HEK293 (cell line): Measurements from ENCODE around the gene PIPOX.
A peak's percentile ranks its signal among the peaks of the same experiment; 100 is the strongest.

Source experiments
- CTCF ChIA-PET: fragments of 350-600 bp; formaldehyde crosslinking; extraction: SDS; loops from one replicate; lab custom pipeline; 2021; ENCODE audit warnings: antibody characterized with exemption; lab: Yijun Ruan, JAX
- POLR2A ChIA-PET: fragments of 300-600 bp; formaldehyde crosslinking; extraction: SDS; loops from one replicate; lab custom pipeline; 2020; ENCODE audit warnings: antibody characterized with exemption, inconsistent platforms; lab: Yijun Ruan, JAX
- H3K27ac ChIP-seq: fragments of 200-500 bp; sonication (Bioruptor generic); 2 replicates; pipeline ENCODE4 v1.5.1; 2014; ENCODE audit warnings: low read depth, low read length, control low read depth, inconsistent platforms; ENCODE audit errors: extremely low read depth
- H3K36me3 ChIP-seq, 2 experiments: fragments of 200-500 bp in 1 of 2; sonication (Bioruptor generic) in 1 of 2; 1 replicate in 1 of 2; 2 replicates in 1 of 2; pipeline ENCODE4 v1.5.1; 2014 to 2017; ENCODE audit warnings: inconsistent platforms in 2 of 2, low read length in 2 of 2; ENCODE audit not compliant: control insufficient read depth in 2 of 2, insufficient read depth in 1 of 2
- H3K4me1 ChIP-seq: fragments of 200-500 bp; sonication (Bioruptor generic); 2 replicates; pipeline ENCODE4 v1.5.1; 2014; ENCODE audit warnings: mild to moderate bottlenecking, low read length, inconsistent platforms; ENCODE audit not compliant: control insufficient read depth, insufficient read depth
- H3K4me3 ChIP-seq: 2 replicates; pipeline ENCODE4 v1.5.1; 2011; ENCODE audit warnings: low read depth, mild to moderate bottlenecking, control low read depth, low read length, moderate library complexity
- H3K9me3 ChIP-seq: fragments of 200-500 bp; sonication (Bioruptor generic); 2 replicates; pipeline ENCODE4 v1.5.1; 2014; ENCODE audit warnings: low read depth, low read length, inconsistent platforms; ENCODE audit not compliant: control insufficient read depth, insufficient read depth
- BCL11A ChIP-seq: fragments of 450-650 bp; formaldehyde crosslinking; IDR thresholded peaks from 2 replicates; pipeline ENCODE4 v1.5.1; 2016; ENCODE audit warnings: low read depth, missing biosample characterization, missing genetic modification characterization
- FEZF1 ChIP-seq: fragments of 450-650 bp; formaldehyde crosslinking; IDR thresholded peaks from 2 replicates; pipeline ENCODE4 v1.5.1; 2016; ENCODE audit warnings: missing biosample characterization, missing genetic modification characterization
- GLI2 ChIP-seq: fragments of 450-650 bp; formaldehyde crosslinking; IDR thresholded peaks from 2 replicates; pipeline ENCODE4; 2017; ENCODE audit warnings: missing biosample characterization, missing genetic modification characterization, low read depth, borderline replicate concordance
- KLF1 ChIP-seq: fragments of 450-650 bp; formaldehyde crosslinking; IDR thresholded peaks from 2 replicates; pipeline ENCODE4 v1.5.1; 2016; ENCODE audit warnings: missing biosample characterization, missing genetic modification characterization
- MYNN ChIP-seq: fragments of 450-650 bp; formaldehyde crosslinking; IDR thresholded peaks from 2 replicates; pipeline ENCODE4 v1.5.1; 2016; ENCODE audit warnings: missing biosample characterization, missing genetic modification characterization, borderline replicate concordance
- TSHZ1 ChIP-seq: fragments of 450-650 bp; formaldehyde crosslinking; IDR thresholded peaks from 2 replicates; pipeline ENCODE4 v1.5.1; 2016; ENCODE audit warnings: missing biosample characterization, missing genetic modification characterization, borderline replicate concordance
- ZBTB7A ChIP-seq: fragments of 450-650 bp; formaldehyde crosslinking; IDR thresholded peaks from 2 replicates; pipeline ENCODE4 v1.5.1; 2016; ENCODE audit warnings: low read depth, missing biosample characterization, missing genetic modification characterization
- ZNF174 ChIP-seq: fragments of 450-650 bp; formaldehyde crosslinking; IDR thresholded peaks from 2 replicates; pipeline ENCODE4 v1.5.0; 2017; ENCODE audit warnings: missing biosample characterization, mild to moderate bottlenecking, missing genetic modification characterization
- ZNF335 ChIP-seq: fragments of 450-650 bp; formaldehyde crosslinking; conservative IDR thresholded peaks from 2 replicates; pipeline ENCODE4 v1.5.1; 2016; ENCODE audit warnings: missing biosample characterization, missing genetic modification characterization
- ZNF391 ChIP-seq: fragments of 450-650 bp; formaldehyde crosslinking; IDR thresholded peaks from 2 replicates; pipeline ENCODE4 v1.5.1; 2016; ENCODE audit warnings: low read depth, missing biosample characterization, missing genetic modification characterization, borderline replicate concordance
- ZNF416 ChIP-seq: fragments of 450-650 bp; formaldehyde crosslinking; IDR thresholded peaks from 2 replicates; pipeline ENCODE4 v1.5.1; 2016; ENCODE audit warnings: missing biosample characterization, missing genetic modification characterization
- ZNF596 ChIP-seq: fragments of 450-650 bp; IDR thresholded peaks from 2 replicates; pipeline ENCODE4 v1.5.0; 2018; ENCODE audit warnings: missing biosample characterization, mild to moderate bottlenecking, missing genetic modification characterization, moderate library complexity
- ZNF629 ChIP-seq: fragments of 450-650 bp; formaldehyde crosslinking; IDR thresholded peaks from 2 replicates; pipeline ENCODE4 v1.5.1; 2017; ENCODE audit warnings: missing biosample characterization, missing genetic modification characterization
- ZNF777 ChIP-seq: fragments of 450-650 bp; formaldehyde crosslinking; IDR thresholded peaks from 2 replicates; pipeline ENCODE4 v1.5.1; 2017; ENCODE audit warnings: missing biosample characterization, missing genetic modification characterization, borderline replicate concordance
- ZSCAN23 ChIP-seq: fragments of 450-650 bp; formaldehyde crosslinking; IDR thresholded peaks from 2 replicates; pipeline ENCODE4 v1.5.1; 2016; ENCODE audit warnings: missing biosample characterization, missing genetic modification characterization
- TF ChIP-seq, protein P1 (sequence below): fragments of 450-650 bp; formaldehyde crosslinking; IDR thresholded peaks from 2 replicates; pipeline ENCODE4 v1.5.1; 2016; ENCODE audit warnings: missing biosample characterization, missing genetic modification characterization
- TF ChIP-seq, protein P2 (sequence below): fragments of 450-650 bp; formaldehyde crosslinking; IDR thresholded peaks from 2 replicates; pipeline ENCODE4 v1.5.1; 2016; ENCODE audit warnings: missing biosample characterization, missing genetic modification characterization
- TF ChIP-seq, protein P3 (sequence below): fragments of 450-650 bp; IDR thresholded peaks from 2 replicates; pipeline ENCODE4 v1.5.1; 2018; ENCODE audit warnings: missing biosample characterization, mild to moderate bottlenecking, missing genetic modification characterization

The PIPOX gene

GRCh38 chr17:29010129-29010528, 32.8 kb upstream of the PIPOX start:
- Histone ChIP-seq H3K9me3 (no peaks in the 10 kb centered on the region), H3K4me1 (0 out of 2 replicates have a peak, but pooled peaks cover 4% of the 10 kb centered on the region), H3K4me3 (no peak overlapping the region), H3K36me3 (no peaks in the 10 kb centered on the region), H3K27ac (no peak overlapping the region)
- TF ChIP-seq, protein P1, sequence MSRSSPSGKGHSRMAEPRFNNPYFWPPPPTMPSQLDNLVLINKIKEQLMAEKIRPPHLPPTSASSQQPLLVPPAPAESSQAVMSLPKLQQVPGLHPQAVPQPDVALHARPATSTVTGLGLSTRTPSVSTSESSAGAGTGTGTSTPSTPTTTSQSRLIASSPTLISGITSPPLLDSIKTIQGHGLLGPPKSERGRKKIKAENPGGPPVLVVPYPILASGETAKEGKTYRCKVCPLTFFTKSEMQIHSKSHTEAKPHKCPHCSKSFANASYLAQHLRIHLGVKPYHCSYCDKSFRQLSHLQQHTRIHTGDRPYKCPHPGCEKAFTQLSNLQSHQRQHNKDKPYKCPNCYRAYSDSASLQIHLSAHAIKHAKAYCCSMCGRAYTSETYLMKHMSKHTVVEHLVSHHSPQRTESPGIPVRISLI (tag by site-specific recombination) = no peak
- TF ChIP-seq TSHZ1 (tag by site-specific recombination) = no peak
- no peak for TF ChIP-seq ZNF777 (tag by site-specific recombination)
- TF ChIP-seq GLI2 (tag by site-specific recombination) = no peak
- TF ChIP-seq KLF1 (tag by site-specific recombination) = no peak
- no peak for TF ChIP-seq ZNF596
- TF ChIP-seq ZNF416 (tag by site-specific recombination) = no peak
- no peak for TF ChIP-seq ZNF174 (tag by site-specific recombination)
- TF ChIP-seq ZBTB7A (tag by site-specific recombination) = no peak
- TF ChIP-seq ZSCAN23 (tag by site-specific recombination) = no peak
- CTCF ChIA-PET = interaction anchor here (0.6 to 3.0 kb wide), 8 partner anchors 9 to 107 kb away, joined by 3 to 12 read pairs (median 4); no protein-coding TSS in a partner anchor
- POLR2A ChIA-PET = interaction anchor here (1.5 kb wide), 1 partner anchor 58 kb away, joined by 4 read pairs; no protein-coding TSS in a partner anchor

GRCh38 chr17:29010586-29010985, 32.4 kb upstream of the PIPOX start:
- H3K4me3 ChIP-seq = no peak overlapping the region
- no peaks in the 10 kb centered on the region for H3K36me3 ChIP-seq
- CTCF ChIA-PET = interaction anchor here (0.5 to 3.0 kb wide), 6 partner anchors 9 to 114 kb away, joined by 3 to 12 read pairs (median 7); no protein-coding TSS in a partner anchor
- POLR2A ChIA-PET = interaction anchor here (1.5 kb wide), 1 partner anchor 59 kb away, joined by 4 read pairs; no protein-coding TSS in a partner anchor
- TF ChIP-seq MYNN (tag by site-specific recombination) = no peak
- H3K9me3 ChIP-seq = no peaks in the 10 kb centered on the region
- 0 out of 2 replicates have a peak, but pooled peaks cover 2% of the 10 kb centered on the region for H3K4me1 ChIP-seq
- no peak overlapping the region for H3K27ac ChIP-seq

DNA sequence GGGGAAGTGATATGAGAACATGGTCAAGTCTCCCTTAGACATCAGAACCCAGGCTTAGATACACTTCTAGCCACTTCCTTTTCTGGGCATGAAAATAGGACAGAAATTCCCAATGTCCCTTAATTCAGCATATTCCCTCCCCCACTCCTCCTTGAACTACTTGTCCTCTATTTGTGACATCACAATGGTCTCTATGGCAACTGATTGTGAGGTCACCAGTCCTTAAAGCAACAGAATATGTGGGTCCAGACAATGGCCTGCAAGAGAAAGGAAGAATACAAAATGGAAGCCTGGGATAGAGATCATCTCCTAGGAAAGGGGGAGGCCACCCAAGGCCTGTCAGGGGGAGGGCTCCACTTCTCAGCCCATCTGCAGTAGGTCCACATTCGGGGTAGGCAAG, 30.4 kb upstream of the PIPOX start:
- CTCF ChIA-PET = interaction anchor here (1.0 kb wide), 1 partner anchor 105 kb away, joined by 3 read pairs; no protein-coding TSS in a partner anchor
- Histone ChIP-seq H3K9me3 (no peaks in the 10 kb centered on the region), H3K4me1 (0 out of 2 replicates have a peak, but pooled peaks cover 2% of the 10 kb centered on the region), H3K4me3 (no peak overlapping the region), H3K36me3 (no peaks in the 10 kb centered on the region), H3K27ac (no peak overlapping the region)
- TF ChIP-seq, protein P2, sequence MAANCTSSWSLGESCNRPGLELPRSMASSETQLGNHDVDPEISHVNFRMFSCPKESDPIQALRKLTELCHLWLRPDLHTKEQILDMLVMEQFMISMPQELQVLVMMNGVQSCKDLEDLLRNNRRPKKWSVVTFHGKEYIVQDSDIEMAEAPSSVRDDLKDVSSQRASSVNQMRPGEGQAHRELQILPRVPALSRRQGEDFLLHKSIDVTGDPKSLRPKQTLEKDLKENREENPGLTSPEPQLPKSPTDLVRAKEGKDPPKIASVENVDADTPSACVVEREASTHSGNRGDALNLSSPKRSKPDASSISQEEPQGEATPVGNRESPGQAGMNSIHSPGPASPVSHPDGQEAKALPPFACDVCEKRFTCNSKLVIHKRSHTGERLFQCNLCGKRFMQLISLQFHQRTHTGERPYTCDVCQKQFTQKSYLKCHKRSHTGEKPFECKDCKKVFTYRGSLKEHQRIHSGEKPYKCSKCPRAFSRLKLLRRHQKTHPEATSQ (tag by site-specific recombination) = no peak
- TF ChIP-seq BCL11A (tag by site-specific recombination) (no peak), FEZF1 (tag by site-specific recombination) (no peak), ZNF335 (peak; percentile 36; the same call in 1 of the 2 replicates), ZNF391 (tag by site-specific recombination) (no peak), ZNF629 (tag by site-specific recombination) (peak; percentile 56; the same call in 1 of the 2 replicates)
- TF ChIP-seq, protein P3, sequence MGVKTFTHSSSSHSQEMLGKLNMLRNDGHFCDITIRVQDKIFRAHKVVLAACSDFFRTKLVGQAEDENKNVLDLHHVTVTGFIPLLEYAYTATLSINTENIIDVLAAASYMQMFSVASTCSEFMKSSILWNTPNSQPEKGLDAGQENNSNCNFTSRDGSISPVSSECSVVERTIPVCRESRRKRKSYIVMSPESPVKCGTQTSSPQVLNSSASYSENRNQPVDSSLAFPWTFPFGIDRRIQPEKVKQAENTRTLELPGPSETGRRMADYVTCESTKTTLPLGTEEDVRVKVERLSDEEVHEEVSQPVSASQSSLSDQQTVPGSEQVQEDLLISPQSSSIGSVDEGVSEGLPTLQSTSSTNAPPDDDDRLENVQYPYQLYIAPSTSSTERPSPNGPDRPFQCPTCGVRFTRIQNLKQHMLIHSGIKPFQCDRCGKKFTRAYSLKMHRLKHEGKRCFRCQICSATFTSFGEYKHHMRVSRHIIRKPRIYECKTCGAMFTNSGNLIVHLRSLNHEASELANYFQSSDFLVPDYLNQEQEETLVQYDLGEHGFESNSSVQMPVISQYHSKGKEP (tag by site-specific recombination) = no peak
- POLR2A ChIA-PET = interaction anchor here (0.6 kb wide), 1 partner anchor 250 kb away, joined by 5 read pairs; no protein-coding TSS in a partner anchor
